H1 (cell line): ENCODE measurements around the gene MAPK14.

Experiments
- BRCA1 ChIP-seq: IDR thresholded peaks from 2 replicates; pipeline ENCODE4 v1.6.1; 2012; ENCODE audit warnings: low read depth, low read length, improper control_type of control experiment
- CEBPB ChIP-seq: IDR thresholded peaks from 2 replicates; pipeline ENCODE4 v1.6.1; 2012; ENCODE audit warnings: low read depth, low read length
- CTCF ChIP-seq, 3 experiments: IDR thresholded peaks; 1 replicate in 2 of 3; 2 replicates in 1 of 3; pipeline versions ENCODE4 v1.5.1 to v1.6.1; 2011; ENCODE audit warnings: low read length in 3 of 3, mild to moderate bottlenecking in 3 of 3, inconsistent platforms in 2 of 3, low read depth in 1 of 3, moderate library complexity in 1 of 3; ENCODE audit not compliant: insufficient read depth in 1 of 3; ENCODE audit errors: control extremely low read depth in 1 of 3
- MAX ChIP-seq: IDR thresholded peaks from 2 replicates; pipeline ENCODE4 v1.6.1; 2012; ENCODE audit warnings: inconsistent platforms
- NRF1 ChIP-seq: IDR thresholded peaks from 2 replicates; pipeline ENCODE4 v1.6.1; 2011; ENCODE audit warnings: mild to moderate bottlenecking, low read depth, low read length, improper control_type of control experiment
- POLR2A ChIP-seq, 2 experiments: IDR thresholded peaks; 1 replicate in 1 of 2; 2 replicates in 1 of 2; pipeline ENCODE4 v1.6.1; 2011; ENCODE audit warnings: low read depth in 2 of 2, low read length in 2 of 2, mild to moderate bottlenecking in 2 of 2; ENCODE audit errors: control extremely low read depth in 1 of 2
- SP1 ChIP-seq: IDR thresholded peaks from 2 replicates; pipeline ENCODE4 v1.6.1; 2011; ENCODE audit warnings: low read depth, low read length

- TF ChIP-seq CTCF (IDR thresholded peaks at IDR 0.05; ENCODE audit: control extremely low read depth in 1 of 3, insufficient read depth in 1 of 3, low read depth in 1 of 3, low read length in 3 of 3), result no peak
- no peak for TF ChIP-seq POLR2A (IDR thresholded peaks at IDR 0.05; ENCODE audit: control extremely low read depth in 1 of 2, low read depth in 2 of 2, low read length in 2 of 2)
- TF ChIP-seq BRCA1, result no peak
- TF ChIP-seq NRF1, result no peak
- TF ChIP-seq SP1, result no peak
- no peak for TF ChIP-seq MAX
- no peak for TF ChIP-seq CEBPB
Observed at GRCh38 chr6:36138667-36139066, 111.1 kb downstream of the MAPK14 start.
